ENCODE measurements around the gene PRKG2. TPM values are rescaled to one million over a fixed set of nuclear protein-coding genes. Genes with fewer than 3 reads are reported as not detected.

Gene PRKG2
- total and polyA plus RNA-seq, 2 of the 13 experiments (the other 11 are each of a cell fraction or from before 2014, with no cell fraction given), result 0.04 TPM

GRCh38 chr4:81084634-81085033 is 130.4 kb downstream of the PRKG2 start:
- Histone ChIP-seq H3K27me3 (ENCODE audit: control insufficient read depth in 1 of 2, insufficient read depth in 2 of 2, low read length in 2 of 2) (no peaks in the 10 kb centered on the region; a peak in 1 of 5 replicates), H3K4me1 (ENCODE audit: insufficient read depth, low read length) (no peaks in the 10 kb centered on the region), H4K20me1 (ENCODE audit: insufficient read depth, low read length) (no peaks in the 10 kb centered on the region), H3K4me2 (ENCODE audit: low read depth, low read length) (no peak overlapping the region), H3K9ac (ENCODE audit: insufficient read depth, low read depth, low read length) (no peak overlapping the region), H3K9me3 (ENCODE audit: low read length) (no peaks in the 10 kb centered on the region), H2AFZ (ENCODE audit: low read length) (no peak overlapping the region), H3K79me2 (ENCODE audit: insufficient read depth, low read length) (no peaks in the 10 kb centered on the region), H3K36me3 (replicated peaks in 1 of 2; ENCODE audit: control insufficient read depth in 1 of 2, insufficient read depth in 2 of 2, low read length in 2 of 2) (no peaks in the 10 kb centered on the region), H3K27ac (ENCODE audit: extremely low read length, insufficient read depth, low read length) (no peak overlapping the region), H3K4me3 (replicated peaks in 1 of 3; ENCODE audit: insufficient read depth in 1 of 3, low read depth in 2 of 3, low read length in 3 of 3) (no peak overlapping the region)
- intact Hi-C loops (cut with micrococcal nuclease; ENCODE audit: unreplicated experiment) (no loop called here), in situ Hi-C loops (cut with HindIII; ENCODE audit: extremely low pct_ligation_motif_present, low pct_unique_long_range_greater_than_20kb) (no loop called here)
- FAIRE-seq (no peak), ATAC-seq (no peak), DNase-seq (ENCODE audit: low spot score) (no peak)
- POLR2A ChIA-PET, result no interaction called here
- no TSS peak for BruUV-seq (replicated peaks)
- CTCF ChIA-PET (ENCODE audit: low intra/inter-chr PET ratio, low total read pairs), result no interaction called here
- 33% methylated on average over 3 of the region's 3 CpGs for WGBS (ENCODE audit: low lambda C conversion rate)
- TF ChIP-seq AFF4 (CRISPR knock-in tag; IDR thresholded peaks at IDR 0.05) (no peak), ZNF597 (CRISPR knock-in tag; IDR thresholded peaks at IDR 0.05) (no peak), HMG20B (CRISPR knock-in tag; conservative IDR thresholded peaks at IDR 0.05) (no peak), RAD21 (CRISPR knock-in tag; IDR thresholded peaks at IDR 0.05) (no peak), ZNF337 (CRISPR knock-in tag; IDR thresholded peaks at IDR 0.05; ENCODE audit: borderline replicate concordance, low read depth) (no peak), ZNF670 (CRISPR knock-in tag; IDR thresholded peaks at IDR 0.05; ENCODE audit: borderline replicate concordance) (no peak), ZNF101 (CRISPR knock-in tag; IDR thresholded peaks at IDR 0.05; ENCODE audit: borderline replicate concordance, low read depth) (no peak), ZNF839 (CRISPR knock-in tag; IDR thresholded peaks at IDR 0.05; ENCODE audit: borderline replicate concordance) (no peak), KDM6A (CRISPR knock-in tag; IDR thresholded peaks at IDR 0.05; ENCODE audit: low read depth) (no peak), ZNF773 (CRISPR knock-in tag; IDR thresholded peaks at IDR 0.05; ENCODE audit: borderline replicate concordance) (no peak), ZHX1 (CRISPR knock-in tag; IDR thresholded peaks at IDR 0.05; ENCODE audit: low read depth) (no peak), SYNCRIP (IDR thresholded peaks at IDR 0.05; ENCODE audit: insufficient read depth, low read depth, low read length) (no peak), ZNF619 (CRISPR knock-in tag; IDR thresholded peaks at IDR 0.05) (no peak), ONECUT2 (CRISPR knock-in tag; IDR thresholded peaks at IDR 0.05) (no peak), PPARG (CRISPR knock-in tag; conservative IDR thresholded peaks at IDR 0.05) (no peak), FOSL1 (CRISPR knock-in tag; IDR thresholded peaks at IDR 0.05; ENCODE audit: borderline replicate concordance) (no peak)
- TF ChIP-seq, protein P1, sequence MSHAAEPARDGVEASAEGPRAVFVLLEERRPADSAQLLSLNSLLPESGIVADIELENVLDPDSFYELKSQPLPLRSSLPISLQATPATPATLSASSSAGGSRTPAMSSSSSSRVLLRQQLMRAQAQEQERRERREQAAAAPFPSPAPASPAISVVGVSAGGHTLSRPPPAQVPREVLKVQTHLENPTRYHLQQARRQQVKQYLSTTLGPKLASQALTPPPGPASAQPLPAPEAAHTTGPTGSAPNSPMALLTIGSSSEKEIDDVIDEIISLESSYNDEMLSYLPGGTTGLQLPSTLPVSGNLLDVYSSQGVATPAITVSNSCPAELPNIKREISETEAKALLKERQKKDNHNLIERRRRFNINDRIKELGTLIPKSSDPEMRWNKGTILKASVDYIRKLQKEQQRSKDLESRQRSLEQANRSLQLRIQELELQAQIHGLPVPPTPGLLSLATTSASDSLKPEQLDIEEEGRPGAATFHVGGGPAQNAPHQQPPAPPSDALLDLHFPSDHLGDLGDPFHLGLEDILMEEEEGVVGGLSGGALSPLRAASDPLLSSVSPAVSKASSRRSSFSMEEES (CRISPR knock-in tag; IDR thresholded peaks at IDR 0.05), result no peak
